H4 (cell line): Measurements from ENCODE around the gene MUTYH. TPM values are rescaled to one million over a fixed set of nuclear protein-coding genes. Genes with fewer than 3 reads are reported as not detected.

ENCODE experiments used
- total RNA-seq: library from RNA; depleted of rRNA; stranded (reverse); fragments of >200 nt; shearing (Covaris generic); gene quantifications from 2 replicates; pipeline ENCODE4 v1.2.3, GENCODE V29; 2014; rRNA removed

The MUTYH gene
- total RNA-seq, 1 experiment from 2014 or later = 11.3 TPM

Other genes with a start within 250 kb of the MUTYH start
- 1.3 and 1.6 TPM in 2 replicates for gene ZSWIM5, start 133.8 kb downstream of the MUTYH start, total RNA-seq
- not detected in 2 replicates for gene HPDL, start 13.5 kb downstream of the MUTYH start, total RNA-seq
- 37.1 and 42.0 TPM in 2 replicates for gene TOE1, start 270 bp downstream of the MUTYH start, total RNA-seq
- 1.5 and 2.7 TPM in 2 replicates for gene TESK2, start 150.7 kb upstream of the MUTYH start, total RNA-seq
- 1.8 and 3.9 TPM in 2 replicates for gene CCDC163, start 159.6 kb upstream of the MUTYH start, total RNA-seq
- gene MMACHC, start 159.9 kb upstream of the MUTYH start, total RNA-seq = 3.2 TPM in 2 replicates
- gene PRDX1, start 181.4 kb upstream of the MUTYH start, total RNA-seq = 2,740 and 3,006 TPM in 2 replicates
- gene AKR1A1, start 210.4 kb upstream of the MUTYH start, total RNA-seq = 195 and 202 TPM in 2 replicates
- 167 and 237 TPM in 2 replicates for gene NASP, start 243.6 kb upstream of the MUTYH start, total RNA-seq